ENCODE measurements around the gene EMCN. TPM values are rescaled to one million over a fixed set of nuclear protein-coding genes. Genes with fewer than 3 reads are reported as not detected.

EMCN gene
- total RNA-seq, 1 experiment from 2014 or later = not detected

DNA sequence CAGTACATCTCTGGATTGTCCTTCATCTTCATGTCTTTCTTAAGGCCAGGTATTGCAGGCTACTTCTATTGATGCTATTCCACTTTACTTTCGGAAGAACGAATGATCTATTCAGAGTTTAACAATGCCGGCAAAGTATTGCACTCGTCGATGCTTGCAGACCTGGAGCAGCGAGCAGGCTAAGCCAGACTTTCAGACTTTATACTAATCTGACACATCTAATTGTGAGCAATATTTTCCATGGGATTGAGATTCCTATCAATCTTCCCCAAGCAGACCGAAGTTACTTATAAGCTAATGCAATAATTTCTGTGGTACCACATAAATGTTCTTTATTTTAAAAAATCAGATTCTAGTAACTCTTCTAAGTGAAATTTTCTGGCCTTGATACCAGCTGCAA lies 1.6 kb downstream of the EMCN start:
- Mint-ChIP-seq H3K9me3 (no peaks in the 10 kb centered on the region), H3K27me3 (ENCODE audit: low read depth) (no peaks in the 10 kb centered on the region), H3K4me3 (no peak overlapping the region), H3K36me3 (ENCODE audit: insufficient read depth in 1 of 3, low read depth in 3 of 3) (no peaks in the 10 kb centered on the region), H3K4me1 (0 out of 4 replicates have a peak, but pooled peaks cover 0 to 6% of the 10 kb centered on the region in 2 experiments), H3K27ac (no peak overlapping the region; a peak in 1 of 7 replicates)
- no peak overlapping the region for H3K23ac ChIP-seq (ENCODE audit: insufficient read length, low read depth, low read length)
- no peak overlapping the region for H3K9ac ChIP-seq (ENCODE audit: extremely low read depth, insufficient read length, low read length)
- H2BK120ac ChIP-seq (ENCODE audit: low read depth, low read length, poor library complexity, severe bottlenecking) = no peak overlapping the region
- H3K4me1 ChIP-seq (ENCODE audit: insufficient read depth, low read length) = no peaks in the 10 kb centered on the region
- H3K18ac ChIP-seq (ENCODE audit: insufficient read length, low read depth, low read length) = no peak overlapping the region
- H3K79me1 ChIP-seq (ENCODE audit: insufficient read depth, low read depth, low read length, poor library complexity, severe bottlenecking) = no peaks in the 10 kb centered on the region
- TF ChIP-seq, protein P1, sequence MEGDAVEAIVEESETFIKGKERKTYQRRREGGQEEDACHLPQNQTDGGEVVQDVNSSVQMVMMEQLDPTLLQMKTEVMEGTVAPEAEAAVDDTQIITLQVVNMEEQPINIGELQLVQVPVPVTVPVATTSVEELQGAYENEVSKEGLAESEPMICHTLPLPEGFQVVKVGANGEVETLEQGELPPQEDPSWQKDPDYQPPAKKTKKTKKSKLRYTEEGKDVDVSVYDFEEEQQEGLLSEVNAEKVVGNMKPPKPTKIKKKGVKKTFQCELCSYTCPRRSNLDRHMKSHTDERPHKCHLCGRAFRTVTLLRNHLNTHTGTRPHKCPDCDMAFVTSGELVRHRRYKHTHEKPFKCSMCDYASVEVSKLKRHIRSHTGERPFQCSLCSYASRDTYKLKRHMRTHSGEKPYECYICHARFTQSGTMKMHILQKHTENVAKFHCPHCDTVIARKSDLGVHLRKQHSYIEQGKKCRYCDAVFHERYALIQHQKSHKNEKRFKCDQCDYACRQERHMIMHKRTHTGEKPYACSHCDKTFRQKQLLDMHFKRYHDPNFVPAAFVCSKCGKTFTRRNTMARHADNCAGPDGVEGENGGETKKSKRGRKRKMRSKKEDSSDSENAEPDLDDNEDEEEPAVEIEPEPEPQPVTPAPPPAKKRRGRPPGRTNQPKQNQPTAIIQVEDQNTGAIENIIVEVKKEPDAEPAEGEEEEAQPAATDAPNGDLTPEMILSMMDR (conservative IDR thresholded peaks at IDR 0.05) = no peak
- H2BK5ac ChIP-seq (ENCODE audit: insufficient read length, low read length) = no peak overlapping the region
- H3K27me3 ChIP-seq (ENCODE audit: insufficient read depth, low read length) = no peaks in the 10 kb centered on the region; the same call in 1 of the 2 replicates
- no peak overlapping the region for H4K5ac ChIP-seq (ENCODE audit: insufficient read length, low read depth, low read length)
- no peak overlapping the region for H3T11ph ChIP-seq (ENCODE audit: low read length)
- no peak overlapping the region for H4K91ac ChIP-seq (ENCODE audit: insufficient read length, low read depth, low read length)
- no peaks in the 10 kb centered on the region for H3K79me2 ChIP-seq (ENCODE audit: insufficient read depth, low read length)
- no peak overlapping the region for H3K4ac ChIP-seq (ENCODE audit: low read depth, low read length)
- no peak overlapping the region for H2AK5ac ChIP-seq (ENCODE audit: insufficient read length, low read length)
- H3K27ac ChIP-seq (ENCODE audit: insufficient read length, low read depth, low read length) = no peak overlapping the region
- no peak overlapping the region for H3K14ac ChIP-seq (ENCODE audit: insufficient read depth, low read length)
- no peaks in the 10 kb centered on the region for H3K9me3 ChIP-seq (ENCODE audit: control insufficient read depth, low read depth, low read length)
- H3K4me2 ChIP-seq (ENCODE audit: insufficient read depth, insufficient read length, low read length) = no peak overlapping the region
- no peak overlapping the region for H3K56ac ChIP-seq (ENCODE audit: insufficient read length, low read depth, low read length)
- no peak for DNase-seq
- H2AFZ ChIP-seq (ENCODE audit: low read length) = no peak overlapping the region
- H2BK15ac ChIP-seq (ENCODE audit: low read depth, low read length) = no peak overlapping the region
- H4K20me1 ChIP-seq (ENCODE audit: control insufficient read depth, insufficient read depth, insufficient read length) = no peaks in the 10 kb centered on the region
- no peak overlapping the region for H4K8ac ChIP-seq (replicated peaks; ENCODE audit: insufficient read length, low read depth, low read length)
- WGBS (ENCODE audit: extremely low coverage, insufficient read length, low lambda C conversion rate) = no CpG with 5 or more reads among the region's 7 CpGs
- H3K23me2 ChIP-seq (ENCODE audit: insufficient read length, low read depth, low read length, poor library complexity, severe bottlenecking) = no peaks in the 10 kb centered on the region
- no peak overlapping the region for H2BK20ac ChIP-seq (ENCODE audit: low read depth, low read length, poor library complexity, severe bottlenecking)
- H2BK12ac ChIP-seq (ENCODE audit: insufficient read length, low read depth, low read length) = no peak overlapping the region

Data from H9 (cell line).